ENCODE data around the gene HES1.

DNA sequence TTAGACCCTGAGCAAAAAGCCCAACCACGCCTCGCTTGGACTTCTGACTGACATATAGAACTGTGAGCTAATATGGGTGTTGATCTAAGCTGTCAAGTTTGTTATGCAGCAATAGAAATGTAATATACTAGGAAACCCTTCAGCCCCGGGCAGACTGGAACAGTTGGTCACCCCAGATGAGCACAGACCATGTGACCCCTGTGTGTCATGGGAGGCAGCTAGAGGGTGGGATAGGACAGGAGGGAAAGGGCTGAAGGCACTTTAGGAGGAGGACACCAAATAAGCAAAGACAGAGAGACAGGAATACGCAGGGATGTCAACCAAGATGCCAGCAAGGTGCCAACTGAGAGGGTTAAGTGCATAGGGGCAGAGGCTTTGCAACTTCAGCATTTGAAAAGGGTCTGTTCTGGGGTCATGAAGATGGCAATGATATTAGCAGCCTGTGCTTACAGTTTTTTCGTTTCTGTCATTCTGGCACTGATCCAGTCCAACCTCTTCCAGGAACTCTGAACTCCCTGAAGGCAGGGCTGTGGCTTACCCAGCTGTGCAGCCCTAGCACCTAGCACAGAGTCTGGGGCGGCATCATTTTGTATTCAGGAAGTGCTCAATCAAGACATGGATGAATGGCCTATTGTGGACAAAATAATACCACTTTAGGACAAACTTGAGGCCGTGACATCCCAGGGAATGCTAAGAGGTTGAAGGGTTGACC is 51.4 kb downstream of the HES1 start:
- TF ChIP-seq POLR2A (IDR thresholded peaks at IDR 0.05; ENCODE audit: low read length) (no peak), GATA1 (IDR thresholded peaks at IDR 0.05; ENCODE audit: low read depth, low read length) (no peak)

Measured in erythroblast (primary cell).